HL-60/S4 treated with phorbol 12-myristate 13-acetate at 8.2 ng/mL for 4 days and 3 days (cell line): ENCODE measurements around the gene CHST15.
"Not testable (repeated sequence)": the region's sequence is repeated elsewhere in the genome, so short reads cannot be mapped to it uniquely, and the experiment has no call there.

ENCODE experiments used
- in situ Hi-C: fragments of 300-500 bp; cut with MboI; formaldehyde crosslinking; loops from 2 replicates; pipeline ENCODE4 v1.15.0; 2022; ENCODE audit warnings: low sequenced_read_pairs

Gene CHST15

GRCh38 chr10:124048371-124049290 lies 44.8 kb downstream of the CHST15 start:
- in situ Hi-C loops, result no loop called here

GRCh38 chr10:124047427-124048152 lies 45.8 kb downstream of the CHST15 start:
- in situ Hi-C loops, result no loop called here

GRCh38 chr10:124045801-124046355 lies 47.5 kb downstream of the CHST15 start:
- in situ Hi-C loops, result no loop called here

- in situ Hi-C loops, result no loop called here
Measured at GRCh38 chr10:124045276-124045675, 48.1 kb downstream of the CHST15 start.

- in situ Hi-C loops, result no loop called here
Measured at GRCh38 chr10:124044143-124044862, 49.1 kb downstream of the CHST15 start.

- in situ Hi-C loops, result no loop called here
Measured at GRCh38 chr10:124043310-124044142, 49.9 kb downstream of the CHST15 start.

- in situ Hi-C loops, result no loop called here
Measured at GRCh38 chr10:124042656-124043309, 50.6 kb downstream of the CHST15 start.

- in situ Hi-C loops, result no loop called here
Measured at GRCh38 chr10:124041675-124042445, 51.5 kb downstream of the CHST15 start.

- in situ Hi-C loops, result no loop called here
Measured at GRCh38 chr10:124040451-124041188, 52.8 kb downstream of the CHST15 start.

- in situ Hi-C loops, result no loop called here
Measured at GRCh38 chr10:124039483-124040013, 53.9 kb downstream of the CHST15 start.

GRCh38 chr10:124037784-124038183 lies 55.6 kb downstream of the CHST15 start:
- in situ Hi-C loops, result no loop called here

- in situ Hi-C loops, result no loop called here
Measured at GRCh38 chr10:124037286-124037685, 56.1 kb downstream of the CHST15 start.

GRCh38 chr10:124036746-124037145 lies 56.7 kb downstream of the CHST15 start:
- in situ Hi-C loops, result no loop called here

- in situ Hi-C loops, result no loop called here
Measured at GRCh38 chr10:124035928-124036558, 57.4 kb downstream of the CHST15 start.

GRCh38 chr10:124035306-124035927 lies 58.0 kb downstream of the CHST15 start:
- in situ Hi-C loops, result no loop called here

- in situ Hi-C loops, result not testable (repeated sequence)
Measured at GRCh38 chr10:124034576-124035305, 58.7 kb downstream of the CHST15 start.
